K562 (cell line): ENCODE data around the gene SDS. TPM values are rescaled to one million over a fixed set of nuclear protein-coding genes. Genes with fewer than 3 reads are reported as not detected.

Source experiments
- AFF1 ChIP-seq, 2 experiments: fragments of 450-650 bp; IDR thresholded peaks; 2 replicates each; pipeline ENCODE4 v1.6.1; 2018; ENCODE audit warnings: mild to moderate bottlenecking in 2 of 2, low read depth in 1 of 2; ENCODE audit not compliant: partially characterized antibody in 2 of 2
- BRF1 ChIP-seq: IDR thresholded peaks from 3 replicates; pipeline ENCODE4 v1.6.1; 2011; ENCODE audit warnings: borderline replicate concordance, mild to moderate bottlenecking; ENCODE audit not compliant: insufficient read length; ENCODE audit errors: extremely low read depth
- E2F1 ChIP-seq: sonication (generic); formaldehyde crosslinking; IDR thresholded peaks from 2 replicates; pipeline ENCODE4 v1.8.1; 2023; ENCODE audit warnings: mild to moderate bottlenecking, missing genetic modification reagents, moderate library complexity
- ETS1 ChIP-seq: conservative IDR thresholded peaks from 2 replicates; pipeline ENCODE4 v1.6.1; 2011; ENCODE audit warnings: low read depth, mild to moderate bottlenecking, low read length; ENCODE audit not compliant: control insufficient read depth
- SAP30 ChIP-seq: fragments of 200-600 bp; sonication (generic); IDR thresholded peaks from 2 replicates; pipeline ENCODE4 v1.6.1; 2012; ENCODE audit warnings: borderline replicate concordance, low read depth, mild to moderate bottlenecking, moderate library complexity, low read length, control low read depth, inconsistent platforms; ENCODE audit not compliant: insufficient read depth, poor library complexity, severe bottlenecking
- TCF7 ChIP-seq: sonication (generic); IDR thresholded peaks from 2 replicates; pipeline ENCODE4 v1.6.1; 2016; ENCODE audit warnings: antibody characterized with exemption, borderline replicate concordance
- UBTF ChIP-seq, 2 experiments: IDR thresholded peaks; 2 replicates each; pipeline ENCODE4 v1.6.1; 2012; ENCODE audit warnings: improper control_type of control experiment in 2 of 2, low read depth in 2 of 2, low read length in 2 of 2, borderline replicate concordance in 1 of 2
- YBX1 ChIP-seq: fragments of 450-650 bp; IDR thresholded peaks from 2 replicates; pipeline ENCODE4 v1.7.1; 2016; ENCODE audit warnings: mild to moderate bottlenecking
- YY1 ChIP-seq, 3 experiments: IDR thresholded peaks; 2 replicates each; pipeline ENCODE4 v1.6.1; 2011; ENCODE audit warnings: low read length in 2 of 3, mild to moderate bottlenecking in 2 of 3, moderate library complexity in 2 of 3, borderline replicate concordance in 1 of 3, control low read depth in 1 of 3, low read depth in 1 of 3; ENCODE audit not compliant: insufficient read depth in 3 of 3, insufficient replicate concordance in 2 of 3, control insufficient read depth in 1 of 3, insufficient read length in 1 of 3; ENCODE audit errors: extremely low read depth in 1 of 3
- polyA plus RNA-seq, 8 experiments: library from polyadenylated mRNA; depleted of rRNA in 4 of 8; stranded (reverse) in 5 of 8; unstranded in 3 of 8; fragments of >200 nt; fragmentation: Nextera tagmentation in 2 of 8; fragmentation: Illumina TruSeq in 1 of 8; extraction: Ambion mirVana in 2 of 8; extraction: Trizol in 1 of 8; gene quantifications; 2 replicates each; pipeline versions ENCODE4 v1.2.1 to v1.2.3, GENCODE V29; 2011 to 2014; ENCODE audit warnings: inconsistent platforms in 1 of 8, missing spikeins in 1 of 8
- total RNA-seq, 7 experiments: library from RNA; depleted of rRNA in 6 of 7; stranded (reverse); fragments of >200 nt in 6 of 7; fragmentation: Illumina TruSeq in 2 of 7; extraction: Trizol in 2 of 7; gene quantifications; 2 replicates each; pipeline versions ENCODE4 v1.2.1 to v1.2.3, GENCODE V29; 2011 to 2021; ENCODE audit warnings: low replicate concordance in 1 of 7

SDS gene
- total and polyA plus RNA-seq, 9 of the 15 experiments (the other 6 are each of a cell fraction or from before 2014, with no cell fraction given): 0.07 to 1.1 (median 0.12) TPM; not detected in 1

- TF ChIP-seq UBTF (IDR thresholded peaks at IDR 0.05; ENCODE audit: borderline replicate concordance in 1 of 2, low read depth in 2 of 2, low read length in 2 of 2) (peak in 1 of 2 experiments; percentile 29; a peak in 1 of 4 replicates), ETS1 (peak; percentile 90), AFF1 (IDR thresholded peaks at IDR 0.05; ENCODE audit: low read depth in 1 of 2, partially characterized antibody in 2 of 2) (no peak), TCF7 (no peak), BRF1 (no peak), YBX1 (no peak), E2F1 (CRISPR knock-in tag) (peak; percentile 66; the same call in 1 of the 2 replicates), SAP30 (peak; percentile 69), YY1 (IDR thresholded peaks at IDR 0.05; ENCODE audit: borderline replicate concordance in 1 of 3, control insufficient read depth in 1 of 3, extremely low read depth in 1 of 3, insufficient read depth in 3 of 3, insufficient read length in 1 of 3, insufficient replicate concordance in 2 of 3, low read depth in 1 of 3, low read length in 2 of 3) (peak in 2 of 3 experiments; percentile 33 to 52)
Measured at GRCh38 chr12:113358381-113359132, 45.1 kb downstream of the SDS start, which contains the start of gene PLBD2 (continued).
